ENCODE data around the gene GNB1. TPM values are rescaled to one million over a fixed set of nuclear protein-coding genes. Genes with fewer than 3 reads are reported as not detected.

The GNB1 gene
- total and polyA plus RNA-seq, 2 of the 4 experiments (the other 2 are of a cell fraction) = 73.5 to 371 TPM

DNA sequence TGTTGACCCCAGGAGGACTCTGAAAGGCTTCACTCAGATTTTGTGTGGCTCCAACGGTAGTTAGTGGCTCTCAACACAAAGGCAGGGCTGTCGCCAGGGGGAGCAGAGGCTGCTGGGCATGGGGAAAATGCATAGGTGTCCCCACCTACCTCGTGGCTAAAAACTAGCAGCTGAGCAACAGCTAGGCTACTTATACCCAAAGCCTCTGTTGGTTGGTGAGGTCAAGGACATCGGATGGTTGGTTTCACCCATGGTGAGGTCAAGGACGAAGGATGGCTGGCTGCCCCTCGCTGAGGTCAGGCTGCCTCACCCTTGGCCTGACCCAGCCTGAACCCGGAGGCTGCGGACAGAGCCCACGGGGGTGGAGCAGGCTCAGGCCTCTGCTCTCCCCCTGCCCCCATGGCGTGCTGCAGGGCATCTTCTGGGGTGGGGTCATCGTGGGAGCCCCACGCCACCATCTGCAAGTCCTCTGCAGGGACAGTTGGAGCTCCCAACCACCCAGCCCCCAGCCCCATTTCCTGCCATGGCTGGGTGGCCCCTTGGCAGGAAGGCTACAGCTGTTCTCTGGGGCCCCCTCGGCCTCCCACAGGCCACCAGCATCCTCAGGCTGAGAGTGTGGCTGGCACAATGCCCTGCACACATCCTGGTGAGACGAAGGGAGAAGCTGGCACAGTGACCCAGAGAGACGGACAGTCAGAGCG, 8.5 kb upstream of the GNB1 start:
- no peak overlapping the region for H3K27ac ChIP-seq (ENCODE audit: insufficient read depth, low read length)
- no peak for ATAC-seq (ENCODE audit: low read depth)
- H3K36me3 ChIP-seq (ENCODE audit: control insufficient read depth, insufficient read depth, low read length) = no peaks in the 10 kb centered on the region
- no peak overlapping the region for H3K4me3 ChIP-seq (ENCODE audit: insufficient read depth, low read depth, low read length)
- H2AFZ ChIP-seq (replicated peaks; ENCODE audit: low read length, poor library complexity) = no peak overlapping the region
- H3K4ac ChIP-seq (ENCODE audit: low read depth, low read length) = no peak overlapping the region
- no peak overlapping the region for H2BK15ac ChIP-seq (ENCODE audit: low read depth, low read length)
- DNase-seq = no peak
- intact Hi-C loops (cut with micrococcal nuclease) = no loop called here
- H3K56ac ChIP-seq (ENCODE audit: extremely low read depth, insufficient read depth, low read length) = no peak overlapping the region
- H2BK5ac ChIP-seq (ENCODE audit: low read depth, low read length, poor library complexity, severe bottlenecking) = no peak overlapping the region
- H3K9me3 ChIP-seq (ENCODE audit: control insufficient read depth, insufficient read depth, low read length) = peaks cover 3% of the 10 kb centered on the region; the same call in 1 of the 2 replicates
- no peak overlapping the region for H2AK5ac ChIP-seq (ENCODE audit: low read depth, low read length)
- no TSS peak for BruUV-seq (replicated peaks)
- no peaks in the 10 kb centered on the region for H4K20me1 ChIP-seq (ENCODE audit: insufficient read depth, low read length)
- H4K8ac ChIP-seq (ENCODE audit: low read depth in 2 of 2, low read length in 2 of 2) = no peak overlapping the region
- in situ Hi-C loops (cut with MboI; ENCODE audit: low sequenced_read_pairs) = no loop called here
- ChIA-PET POLR2A (ENCODE audit: unreplicated experiment) (no interaction called here), CTCF (no interaction called here)
- H2BK120ac ChIP-seq (ENCODE audit: low read depth, low read length) = no peak overlapping the region
- no peak overlapping the region for H3K4me2 ChIP-seq (ENCODE audit: low read depth, low read length)
- TF ChIP-seq RAD21 (IDR thresholded peaks at IDR 0.05; ENCODE audit: low read length) = no peak
- no peak for TF ChIP-seq MXI1 (IDR thresholded peaks at IDR 0.05; ENCODE audit: borderline replicate concordance, low read depth, low read length)
- no peak for TF ChIP-seq MAZ (IDR thresholded peaks at IDR 0.05; ENCODE audit: borderline replicate concordance, low read depth, low read length)
- no peak for TF ChIP-seq BHLHE40 (IDR thresholded peaks at IDR 0.05; ENCODE audit: low read depth, low read length)
- TF ChIP-seq CHD1 (IDR thresholded peaks at IDR 0.05; ENCODE audit: low read depth, low read length) = no peak
- H4K91ac ChIP-seq (ENCODE audit: insufficient read depth, low read depth, low read length) = no peak overlapping the region
- no peak overlapping the region for H3K9ac ChIP-seq (ENCODE audit: low read depth, low read length)
- dilution Hi-C loops (cut with HindIII; ENCODE audit: low sequenced_read_pairs, unreplicated experiment) = no loop called here
- no peak overlapping the region for H2BK20ac ChIP-seq (ENCODE audit: low read depth, low read length)
- H3K18ac ChIP-seq (ENCODE audit: low read depth, low read length) = no peak overlapping the region
- no peak overlapping the region for H2AK9ac ChIP-seq (replicated peaks; ENCODE audit: low read depth, low read length, poor library complexity)
- WGBS, 2 experiments (ENCODE audit: extremely low coverage in 2 of 2, insufficient read length in 1 of 2) = 54% methylated on average over 2 of the region's 16 CpGs; no CpG with 5 or more reads in 1 of the 2 experiments
- no peaks in the 10 kb centered on the region for H3K4me1 ChIP-seq (ENCODE audit: control insufficient read depth, insufficient read depth, low read length)
- H3K27me3 ChIP-seq (ENCODE audit: control insufficient read depth, insufficient read depth, low read length) = peaks cover 2% of the 10 kb centered on the region; the same call in 1 of the 2 replicates
- H4K5ac ChIP-seq (ENCODE audit: low read depth, low read length) = no peak overlapping the region
- H3K9me1 ChIP-seq (ENCODE audit: insufficient read depth, low read length) = peaks cover 2% of the 10 kb centered on the region
- H3K23ac ChIP-seq (ENCODE audit: low read depth, low read length) = no peak overlapping the region
- no peak overlapping the region for H3K14ac ChIP-seq (replicated peaks; ENCODE audit: low read depth, low read length)
- no peaks in the 10 kb centered on the region for H3K79me1 ChIP-seq (ENCODE audit: low read depth in 1 of 2, low read length in 2 of 2)

Measured in IMR-90 (cell line).